Activated CD4-positive, alpha-beta T cell treated with anti-CD3 and anti-CD28 coated beads, Interleukin-2, amount 50 U/mL, for 1 hour (primary cell): ENCODE results near the gene AGBL1.

Source experiments
- DNase-seq: peaks from one replicate; pipeline ENCODE4 v3.0.0-alpha.2; 2020

Gene AGBL1

GRCh38 chr15:86333819-86334218, 254.1 kb downstream of the AGBL1 start:
- DNase-seq: no peak

- DNase-seq: no peak
These were observed 256.5 kb downstream of the AGBL1 start for GRCh38 chr15:86336051-86336788.

- no peak for DNase-seq
These were observed 257.4 kb downstream of the AGBL1 start for GRCh38 chr15:86337071-86337470.

DNA sequence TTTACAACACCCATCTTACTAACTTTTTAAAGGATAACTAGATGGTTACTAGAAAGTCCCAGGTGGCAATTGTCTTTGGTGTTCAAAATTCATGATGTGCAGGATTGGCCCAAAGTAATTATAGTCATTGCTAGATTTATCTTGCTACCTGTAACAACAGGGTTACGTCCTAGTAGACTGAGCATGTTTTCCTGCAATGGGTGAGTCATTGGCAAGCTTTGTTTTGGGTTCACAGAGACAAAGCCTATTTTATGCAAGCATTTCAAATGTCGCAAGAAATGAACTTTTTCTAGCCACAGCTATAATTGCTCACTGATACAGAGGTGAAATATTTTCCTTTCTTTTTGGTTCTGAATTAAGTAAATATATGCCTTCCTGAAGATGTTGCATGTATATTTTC, 267.6 kb downstream of the AGBL1 start:
- DNase-seq: no peak

- DNase-seq: no peak
These were observed 269.9 kb downstream of the AGBL1 start for GRCh38 chr15:86349565-86349964.

GRCh38 chr15:86353213-86353612, 273.5 kb downstream of the AGBL1 start:
- no peak for DNase-seq

GRCh38 chr15:86355361-86355760, 275.7 kb downstream of the AGBL1 start:
- no peak for DNase-seq

- no peak for DNase-seq
These were observed 276.1 kb downstream of the AGBL1 start for GRCh38 chr15:86355801-86356200.

DNA sequence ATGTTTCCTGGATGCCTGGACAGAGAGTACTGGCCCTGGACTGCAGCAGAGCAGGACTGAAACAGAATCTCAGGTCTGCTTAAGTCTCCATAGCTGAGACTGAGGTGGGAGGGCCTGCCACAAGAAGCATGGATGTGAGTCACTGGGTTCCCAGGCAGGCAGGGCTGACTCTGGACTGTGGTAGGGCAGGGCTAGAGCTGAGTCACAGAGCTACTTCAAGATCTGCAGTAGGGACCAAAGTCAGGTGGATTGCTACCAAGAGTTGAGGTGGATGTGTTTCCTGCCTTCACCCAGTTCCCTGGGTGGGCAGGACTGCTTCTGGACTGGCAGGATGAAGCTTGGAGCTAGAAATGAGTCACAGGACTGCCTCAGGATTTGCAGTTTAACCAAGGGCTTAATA, 282.9 kb downstream of the AGBL1 start:
- DNase-seq: no peak

DNA sequence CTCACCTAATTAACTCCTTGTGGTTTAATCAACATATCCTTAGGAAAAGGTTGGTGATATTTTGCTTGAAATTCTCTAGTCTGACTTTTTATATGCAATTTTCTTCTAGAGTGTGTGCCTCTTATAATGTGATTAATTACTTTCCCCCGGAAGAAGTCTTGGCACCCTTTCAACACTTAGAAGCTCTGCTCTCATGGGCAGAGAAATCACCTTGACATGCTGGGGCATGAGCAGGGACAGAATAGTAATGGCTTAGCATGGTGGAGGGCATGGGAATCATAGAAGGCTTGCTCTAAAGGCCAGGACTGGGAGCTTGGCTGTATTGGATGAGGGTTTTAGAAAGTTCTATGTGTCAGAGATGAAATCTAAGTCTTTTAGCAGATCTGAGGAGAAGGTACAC, 293.5 kb downstream of the AGBL1 start:
- no peak for DNase-seq

DNA sequence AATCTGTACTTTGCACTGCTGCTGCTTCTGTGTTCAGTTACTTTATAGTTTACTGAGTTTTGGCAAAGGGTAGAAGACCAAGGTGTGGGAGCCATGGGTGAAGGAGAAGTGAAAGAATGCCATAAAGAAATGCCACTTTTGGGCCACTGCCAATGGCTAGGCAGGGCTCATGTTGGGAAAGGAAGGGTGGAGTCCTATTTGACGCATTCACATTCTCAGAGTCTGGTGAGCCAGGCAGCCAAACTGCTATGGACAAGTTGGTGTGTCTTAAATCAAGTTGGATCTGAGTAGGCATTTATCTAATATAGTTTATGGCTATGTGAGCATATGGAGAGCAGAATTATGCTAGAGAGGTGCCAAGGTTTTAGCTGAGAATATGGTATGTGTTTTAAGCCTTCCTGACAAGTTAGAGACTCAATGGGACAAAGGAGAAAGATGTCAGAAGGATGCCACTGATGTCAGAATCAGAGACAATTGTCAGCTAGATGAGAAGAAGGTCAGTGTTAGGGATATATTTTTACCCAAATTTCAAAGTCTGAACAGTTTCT, 296.1 kb downstream of the AGBL1 start:
- no peak for DNase-seq

- DNase-seq: no peak
These were observed 298.2 kb downstream of the AGBL1 start for GRCh38 chr15:86377914-86378313.

GRCh38 chr15:86382341-86382740, 302.7 kb downstream of the AGBL1 start:
- DNase-seq: no peak

- DNase-seq: no peak
These were observed 303.9 kb downstream of the AGBL1 start for GRCh38 chr15:86383611-86384010.

- DNase-seq: no peak
These were observed 304.5 kb downstream of the AGBL1 start for GRCh38 chr15:86384186-86384585.

- no peak for DNase-seq
These were observed 312.6 kb downstream of the AGBL1 start for GRCh38 chr15:86392296-86392695.

DNA sequence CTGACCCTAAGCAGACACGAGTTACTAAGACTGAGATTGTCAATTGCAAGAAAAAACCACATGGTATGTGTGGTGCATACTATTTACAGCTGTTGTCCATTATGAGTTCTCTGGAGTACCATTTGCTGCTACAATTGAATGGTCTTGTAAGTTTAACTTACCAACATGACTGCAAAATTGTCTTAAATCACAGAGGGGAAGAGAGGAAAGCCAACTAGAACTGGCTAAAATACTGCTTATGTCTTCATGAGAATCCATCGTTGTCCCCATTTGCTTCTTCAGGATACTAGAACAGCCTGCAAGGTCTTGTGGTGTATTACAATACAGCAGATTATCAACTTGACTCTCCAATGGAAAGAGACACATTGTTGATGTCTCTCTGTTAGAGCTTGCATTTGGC, 313.2 kb downstream of the AGBL1 start:
- DNase-seq: no peak

DNA sequence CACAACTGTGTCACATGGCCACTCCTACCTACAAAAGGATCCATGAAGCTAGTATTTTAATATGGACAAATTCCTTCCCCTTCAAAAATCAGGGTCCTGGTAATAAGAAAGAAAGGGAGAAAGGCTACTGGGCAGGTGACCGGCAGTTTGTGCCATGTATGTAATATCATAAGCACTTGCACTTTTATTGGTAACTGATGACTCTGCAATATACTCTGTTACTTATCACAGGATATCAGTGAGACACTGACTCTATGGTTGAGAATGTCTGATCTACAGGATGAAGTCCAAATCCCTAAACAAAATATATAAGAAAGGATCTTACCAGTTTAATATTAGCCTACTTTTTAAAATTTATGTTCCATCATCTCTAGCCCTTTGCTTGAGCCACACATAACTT, 315.2 kb downstream of the AGBL1 start:
- DNase-seq: no peak

DNA sequence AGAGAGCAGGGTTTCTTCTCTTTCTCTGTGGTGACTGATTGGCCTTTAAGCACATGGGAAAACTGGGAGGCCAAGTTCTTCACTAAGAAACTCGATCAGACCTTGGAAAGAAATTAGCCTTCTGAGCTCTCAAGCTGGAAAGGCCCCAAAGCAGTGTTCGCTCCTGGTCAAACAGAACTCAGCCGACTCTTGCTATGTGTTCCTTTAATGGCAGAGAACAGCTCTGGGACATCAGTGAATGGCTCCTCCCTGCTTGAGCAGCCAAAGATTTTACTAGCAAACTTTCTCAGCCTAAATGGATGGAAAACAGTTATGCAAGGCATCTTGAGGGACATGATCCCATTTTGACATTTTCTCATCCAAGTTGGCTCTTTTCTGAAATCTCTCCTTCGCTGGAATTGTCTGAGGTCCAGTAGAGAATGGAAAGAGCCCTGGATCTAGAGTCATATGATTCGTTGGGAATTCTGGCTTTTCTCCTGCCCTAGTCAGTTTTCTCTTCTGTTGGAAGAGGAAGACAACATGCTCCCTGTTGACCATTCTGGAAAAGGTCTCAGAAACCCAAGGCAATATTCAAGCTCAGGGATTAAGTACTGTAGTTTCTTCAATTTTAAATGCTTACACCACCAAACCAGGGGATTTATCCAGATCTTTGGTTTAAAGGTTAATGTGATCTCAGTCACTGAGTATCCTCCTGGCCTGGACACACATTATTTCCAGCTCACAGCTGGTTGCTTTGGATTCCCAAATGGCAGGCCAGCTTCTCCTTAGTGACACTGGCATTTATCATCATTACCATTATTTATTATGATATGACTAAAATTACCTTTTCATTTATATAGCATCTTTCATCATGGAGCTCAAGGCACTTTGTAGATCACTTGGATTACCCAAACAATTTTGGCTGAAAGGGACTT, 319.6 kb downstream of the AGBL1 start:
- DNase-seq: no peak

GRCh38 chr15:86403221-86403620, 323.6 kb downstream of the AGBL1 start:
- no peak for DNase-seq

DNA sequence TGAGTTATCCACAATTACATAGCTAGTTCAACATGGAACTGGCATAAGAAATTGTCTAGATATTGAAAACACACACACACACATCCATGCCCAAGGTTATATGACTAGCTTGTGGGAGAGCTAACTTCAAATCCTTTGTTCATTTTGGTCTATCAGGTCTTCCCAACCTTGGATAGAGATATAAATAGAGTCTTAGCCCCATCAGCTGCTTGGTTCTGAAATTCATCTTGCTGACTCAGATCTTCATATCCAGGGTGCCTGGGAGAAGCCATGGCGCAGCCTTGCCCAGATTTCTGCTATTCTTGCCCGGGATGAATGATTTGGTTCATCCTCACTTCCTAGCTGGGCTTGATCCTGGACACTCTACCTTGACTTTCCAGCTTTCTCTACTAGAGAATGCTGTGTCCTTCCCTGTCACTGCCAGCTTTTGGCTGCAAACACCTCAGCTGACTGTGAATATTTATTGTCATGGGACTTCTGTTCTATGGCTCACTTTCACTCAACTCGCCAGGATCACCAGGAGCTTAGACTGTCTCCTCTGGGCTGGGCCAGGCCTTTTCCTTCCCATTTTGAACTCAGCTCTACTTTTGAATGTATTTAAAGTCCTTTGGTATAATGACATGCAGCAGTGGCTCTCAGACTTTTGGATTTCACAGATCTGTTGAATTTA, 324.4 kb downstream of the AGBL1 start:
- DNase-seq: no peak

DNA sequence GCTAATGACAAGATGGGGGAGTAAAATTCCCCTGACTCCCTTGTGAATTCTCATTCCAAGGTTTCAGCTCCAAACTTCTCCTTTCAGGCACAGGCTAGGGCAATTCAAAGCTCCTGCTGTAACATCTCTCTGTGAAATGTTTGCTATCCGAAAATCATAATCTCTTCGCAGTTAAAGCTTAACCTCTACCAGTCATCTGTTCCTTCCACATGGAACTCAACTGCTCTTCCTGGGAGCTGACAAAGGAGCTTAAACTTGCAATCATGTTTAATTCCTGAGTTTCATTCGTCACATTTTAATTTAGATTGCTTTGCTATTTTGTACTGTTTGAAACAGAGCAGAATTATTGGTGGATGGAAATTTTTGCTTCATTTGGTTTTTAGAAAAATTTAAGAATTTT, 328.6 kb downstream of the AGBL1 start:
- DNase-seq: no peak

DNA sequence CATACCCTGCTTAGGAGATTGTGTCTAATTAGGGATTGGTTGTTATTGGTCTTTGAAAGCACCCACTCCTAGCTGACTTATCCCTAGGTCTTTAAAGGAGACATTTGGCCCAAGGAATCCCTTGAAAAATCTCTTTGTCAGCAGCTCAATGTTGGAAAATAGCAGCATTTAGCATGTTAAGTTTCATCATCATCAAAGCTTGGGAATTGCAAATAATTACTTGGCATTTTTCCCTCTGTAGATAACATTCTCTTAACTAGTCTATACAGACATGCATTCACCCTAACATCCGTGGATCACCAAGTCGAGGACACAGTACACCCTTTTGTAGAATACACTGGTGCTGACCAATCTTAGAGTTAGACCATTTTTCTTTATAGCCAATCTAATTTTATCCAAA, 332.2 kb downstream of the AGBL1 start:
- no peak for DNase-seq
